A549 (cell line): ENCODE data around the gene NPHS1. TPM values are rescaled to one million over a fixed set of nuclear protein-coding genes. Genes with fewer than 3 reads are reported as not detected.

Experiments
- ATAC-seq, 2 experiments: fragments of 200-7000 bp in 1 of 2; fragments of >200 bp in 1 of 2; cut with Nextera tagmentation in 1 of 2; cut with Tn5 transposase in 1 of 2; 3 replicates each; pipeline versions ENCODE4 v1.8.0 to v1.9.1; 2018 to 2020; ENCODE audit warnings: mild to moderate bottlenecking in 1 of 2, moderate library complexity in 1 of 2
- CTCF ChIA-PET: fragments of 300-600 bp; sonication (Branson Sonifier 250); formaldehyde crosslinking; extraction: SDS; loops from one replicate; lab custom pipeline; 2021; ENCODE audit warnings: antibody characterized with exemption, inconsistent platforms; lab: Yijun Ruan, JAX
- POLR2A ChIA-PET: fragments of 350-600 bp; formaldehyde crosslinking; extraction: SDS; loops from one replicate; lab custom pipeline; 2021; ENCODE audit warnings: antibody characterized with exemption, inconsistent platforms; lab: Yijun Ruan, JAX
- DNase-seq, 2 experiments: peaks; one replicate each; pipeline versions ENCODE4 v3.0.0 to v3.0.0-alpha.2; 2011 to 2016; ENCODE audit warnings: low read depth in 1 of 2, low spot score in 1 of 2
- FAIRE-seq: peaks from 2 replicates; lab custom pipeline; 2011; peaks lifted over from hg19 to GRCh38; lab: Jason Lieb, UNC
- H3K27ac ChIP-seq, 2 experiments: fragments of >200 bp; sonication (Bioruptor Twin); formaldehyde crosslinking; 3 replicates each; pipeline ENCODE4 v1.5.1; 2016 to 2017
- H3K4me1 ChIP-seq: fragments of >200 bp; sonication (Bioruptor Twin); formaldehyde crosslinking; 3 replicates; pipeline ENCODE4 v1.6.1; 2016
- H3K4me2 ChIP-seq: fragments of >200 bp; sonication (Bioruptor Twin); formaldehyde crosslinking; 3 replicates; pipeline ENCODE4 v1.6.1; 2016
- H3K4me3 ChIP-seq: fragments of >200 bp; sonication (Bioruptor Twin); formaldehyde crosslinking; 3 replicates; pipeline ENCODE4 v1.5.1; 2016
- H3K9me3 ChIP-seq: fragments of >200 bp; sonication (Bioruptor Twin); formaldehyde crosslinking; 3 replicates; pipeline ENCODE4 v1.6.1; 2016
- CEBPB ChIP-seq, 2 experiments: fragments of >200 bp in 1 of 2; sonication (Bioruptor Twin) in 1 of 2; formaldehyde crosslinking in 1 of 2; IDR thresholded peaks; 2 replicates each; pipeline ENCODE4 v1.6.1; 2012 to 2016
- CHD2 ChIP-seq: fragments of 150-350 bp; IDR thresholded peaks from 2 replicates; pipeline ENCODE4 v1.6.1; 2014; ENCODE audit warnings: low read length; ENCODE audit not compliant: partially characterized antibody
- ESRRA ChIP-seq: fragments of 150-350 bp; IDR thresholded peaks from 2 replicates; pipeline ENCODE4 v1.6.1; 2014; ENCODE audit warnings: mild to moderate bottlenecking, low read length, borderline replicate concordance
- SMC3 ChIP-seq: fragments of >200 bp; sonication (Bioruptor Twin); formaldehyde crosslinking; IDR thresholded peaks from 3 replicates; pipeline ENCODE4 v1.6.1; 2018; ENCODE audit warnings: inconsistent platforms
- SREBF2 ChIP-seq: fragments of 450-650 bp; IDR thresholded peaks from 2 replicates; pipeline ENCODE4 v1.6.1; 2014; ENCODE audit warnings: mild to moderate bottlenecking, moderate library complexity
- ZNF302 ChIP-seq: fragments of 250-450 bp; sonication (Bioruptor Pico); IDR thresholded peaks from 2 replicates; pipeline ENCODE4 v1.9.0; 2021; ENCODE audit warnings: inconsistent platforms, mild to moderate bottlenecking, moderate library complexity
- WGBS: methylation state at CpG from one replicate; pipeline ENCODE4 v1.1.6; 2017; ENCODE audit errors: missing lambda C conversion rate; 5-methylcytosine and 5-hydroxymethylcytosine counted together
- polyA plus RNA-seq, 4 experiments: library from polyadenylated mRNA; depleted of rRNA in 3 of 4; stranded (reverse); fragments of >200 nt; fragmentation: RNase III in 1 of 4; extraction: RNeasy Plus Mini Kit Qiagen cat#74134 plus additional on column Dnase treatment in 1 of 4; gene quantifications; 2 replicates in 3 of 4; 3 replicates in 1 of 4; pipeline ENCODE4 v1.2.3, GENCODE V29; 2011 to 2017
- TF ChIP-seq, protein P1 (sequence below): fragments of 150-350 bp; IDR thresholded peaks from 2 replicates; pipeline ENCODE4 v1.6.1; 2014; ENCODE audit warnings: low read depth, mild to moderate bottlenecking, low read length
- TF ChIP-seq, protein P2 (sequence below): fragments of 200-600 bp; sonication (generic); IDR thresholded peaks from 2 replicates; pipeline ENCODE4 v1.6.1; 2016; ENCODE audit warnings: antibody characterized with exemption, mild to moderate bottlenecking, moderate library complexity
- TF ChIP-seq, protein P3 (sequence below): fragments of 450-650 bp; IDR thresholded peaks from 2 replicates; pipeline ENCODE4 v1.6.1; 2014; ENCODE audit warnings: antibody characterized with exemption
- TF ChIP-seq, protein P4 (sequence below): IDR thresholded peaks from 2 replicates; pipeline ENCODE4 v1.6.1; 2012; ENCODE audit warnings: low read depth, borderline replicate concordance
- TF ChIP-seq, protein P5 (sequence below): fragments of >200 bp; sonication (Bioruptor Twin); formaldehyde crosslinking; IDR thresholded peaks from 3 replicates; pipeline ENCODE4 v1.6.1; 2016

The NPHS1 gene
- polyA plus RNA-seq, 2 of the 4 experiments (the other 2 are of a cell fraction) = 0.27 TPM

DNA sequence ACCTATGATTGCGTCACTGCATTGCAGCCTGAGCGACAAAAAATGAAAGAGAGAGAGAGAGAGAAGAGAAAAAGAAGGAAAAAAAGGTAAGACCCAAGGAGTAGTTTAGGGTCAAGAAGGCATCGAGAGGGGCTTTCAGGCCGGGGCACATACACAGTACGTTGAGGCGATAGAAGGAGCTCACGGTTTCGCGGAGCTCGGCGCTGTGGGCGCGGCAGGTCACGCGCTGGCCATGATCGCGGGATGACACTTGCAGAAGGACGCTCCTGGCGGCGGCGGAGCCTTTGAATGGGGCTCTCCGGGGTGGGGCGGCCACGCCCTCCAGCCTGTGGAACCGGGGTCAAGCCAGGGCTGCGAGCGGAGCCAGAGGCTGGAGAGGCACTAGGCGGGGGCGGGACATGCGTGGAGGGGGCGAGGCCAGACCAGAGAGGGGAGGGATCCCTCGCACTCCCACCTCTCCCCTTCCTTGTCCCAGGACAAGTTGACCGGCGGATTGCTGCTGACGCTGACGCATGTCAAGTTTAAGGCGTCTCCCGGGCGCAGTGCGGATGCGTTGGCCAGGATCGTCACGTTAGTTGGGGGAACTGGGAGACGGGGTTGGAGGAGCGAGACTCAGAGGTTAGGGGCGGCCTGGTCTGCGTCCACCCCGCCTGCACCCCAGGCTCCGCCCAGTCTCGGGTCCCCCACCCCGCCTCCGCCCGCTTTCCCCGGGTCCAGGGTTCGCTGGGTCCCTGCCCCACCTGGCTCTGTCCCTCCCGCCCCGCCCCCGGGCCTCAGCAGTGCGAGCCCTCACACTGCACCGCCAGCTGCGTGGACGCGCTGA, 6.9 kb downstream of the NPHS1 start:
- H3K4me3 ChIP-seq = peak overlapping the region; percentile 49
- FAIRE-seq = peak; percentile 56
- TF ChIP-seq SMC3 (no peak; the same call in 2 of the 3 replicates), ZNF302 (CRISPR knock-in tag) (no peak), CEBPB (IDR thresholded peaks at IDR 0.05) (peak; percentile 85 to 93), ESRRA (no peak), SREBF2 (no peak)
- TF ChIP-seq, protein P1, sequence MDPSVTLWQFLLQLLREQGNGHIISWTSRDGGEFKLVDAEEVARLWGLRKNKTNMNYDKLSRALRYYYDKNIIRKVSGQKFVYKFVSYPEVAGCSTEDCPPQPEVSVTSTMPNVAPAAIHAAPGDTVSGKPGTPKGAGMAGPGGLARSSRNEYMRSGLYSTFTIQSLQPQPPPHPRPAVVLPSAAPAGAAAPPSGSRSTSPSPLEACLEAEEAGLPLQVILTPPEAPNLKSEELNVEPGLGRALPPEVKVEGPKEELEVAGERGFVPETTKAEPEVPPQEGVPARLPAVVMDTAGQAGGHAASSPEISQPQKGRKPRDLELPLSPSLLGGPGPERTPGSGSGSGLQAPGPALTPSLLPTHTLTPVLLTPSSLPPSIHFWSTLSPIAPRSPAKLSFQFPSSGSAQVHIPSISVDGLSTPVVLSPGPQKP = no peak
- TF ChIP-seq, protein P2, sequence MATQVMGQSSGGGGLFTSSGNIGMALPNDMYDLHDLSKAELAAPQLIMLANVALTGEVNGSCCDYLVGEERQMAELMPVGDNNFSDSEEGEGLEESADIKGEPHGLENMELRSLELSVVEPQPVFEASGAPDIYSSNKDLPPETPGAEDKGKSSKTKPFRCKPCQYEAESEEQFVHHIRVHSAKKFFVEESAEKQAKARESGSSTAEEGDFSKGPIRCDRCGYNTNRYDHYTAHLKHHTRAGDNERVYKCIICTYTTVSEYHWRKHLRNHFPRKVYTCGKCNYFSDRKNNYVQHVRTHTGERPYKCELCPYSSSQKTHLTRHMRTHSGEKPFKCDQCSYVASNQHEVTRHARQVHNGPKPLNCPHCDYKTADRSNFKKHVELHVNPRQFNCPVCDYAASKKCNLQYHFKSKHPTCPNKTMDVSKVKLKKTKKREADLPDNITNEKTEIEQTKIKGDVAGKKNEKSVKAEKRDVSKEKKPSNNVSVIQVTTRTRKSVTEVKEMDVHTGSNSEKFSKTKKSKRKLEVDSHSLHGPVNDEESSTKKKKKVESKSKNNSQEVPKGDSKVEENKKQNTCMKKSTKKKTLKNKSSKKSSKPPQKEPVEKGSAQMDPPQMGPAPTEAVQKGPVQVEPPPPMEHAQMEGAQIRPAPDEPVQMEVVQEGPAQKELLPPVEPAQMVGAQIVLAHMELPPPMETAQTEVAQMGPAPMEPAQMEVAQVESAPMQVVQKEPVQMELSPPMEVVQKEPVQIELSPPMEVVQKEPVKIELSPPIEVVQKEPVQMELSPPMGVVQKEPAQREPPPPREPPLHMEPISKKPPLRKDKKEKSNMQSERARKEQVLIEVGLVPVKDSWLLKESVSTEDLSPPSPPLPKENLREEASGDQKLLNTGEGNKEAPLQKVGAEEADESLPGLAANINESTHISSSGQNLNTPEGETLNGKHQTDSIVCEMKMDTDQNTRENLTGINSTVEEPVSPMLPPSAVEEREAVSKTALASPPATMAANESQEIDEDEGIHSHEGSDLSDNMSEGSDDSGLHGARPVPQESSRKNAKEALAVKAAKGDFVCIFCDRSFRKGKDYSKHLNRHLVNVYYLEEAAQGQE = no peak
- TF ChIP-seq, protein P3, sequence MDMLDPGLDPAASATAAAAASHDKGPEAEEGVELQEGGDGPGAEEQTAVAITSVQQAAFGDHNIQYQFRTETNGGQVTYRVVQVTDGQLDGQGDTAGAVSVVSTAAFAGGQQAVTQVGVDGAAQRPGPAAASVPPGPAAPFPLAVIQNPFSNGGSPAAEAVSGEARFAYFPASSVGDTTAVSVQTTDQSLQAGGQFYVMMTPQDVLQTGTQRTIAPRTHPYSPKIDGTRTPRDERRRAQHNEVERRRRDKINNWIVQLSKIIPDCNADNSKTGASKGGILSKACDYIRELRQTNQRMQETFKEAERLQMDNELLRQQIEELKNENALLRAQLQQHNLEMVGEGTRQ = 0 out of 2 replicates have a peak, but pooled peaks have one; percentile 28
- TF ChIP-seq, protein P4, sequence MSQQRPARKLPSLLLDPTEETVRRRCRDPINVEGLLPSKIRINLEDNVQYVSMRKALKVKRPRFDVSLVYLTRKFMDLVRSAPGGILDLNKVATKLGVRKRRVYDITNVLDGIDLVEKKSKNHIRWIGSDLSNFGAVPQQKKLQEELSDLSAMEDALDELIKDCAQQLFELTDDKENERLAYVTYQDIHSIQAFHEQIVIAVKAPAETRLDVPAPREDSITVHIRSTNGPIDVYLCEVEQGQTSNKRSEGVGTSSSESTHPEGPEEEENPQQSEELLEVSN = no peak

DNA sequence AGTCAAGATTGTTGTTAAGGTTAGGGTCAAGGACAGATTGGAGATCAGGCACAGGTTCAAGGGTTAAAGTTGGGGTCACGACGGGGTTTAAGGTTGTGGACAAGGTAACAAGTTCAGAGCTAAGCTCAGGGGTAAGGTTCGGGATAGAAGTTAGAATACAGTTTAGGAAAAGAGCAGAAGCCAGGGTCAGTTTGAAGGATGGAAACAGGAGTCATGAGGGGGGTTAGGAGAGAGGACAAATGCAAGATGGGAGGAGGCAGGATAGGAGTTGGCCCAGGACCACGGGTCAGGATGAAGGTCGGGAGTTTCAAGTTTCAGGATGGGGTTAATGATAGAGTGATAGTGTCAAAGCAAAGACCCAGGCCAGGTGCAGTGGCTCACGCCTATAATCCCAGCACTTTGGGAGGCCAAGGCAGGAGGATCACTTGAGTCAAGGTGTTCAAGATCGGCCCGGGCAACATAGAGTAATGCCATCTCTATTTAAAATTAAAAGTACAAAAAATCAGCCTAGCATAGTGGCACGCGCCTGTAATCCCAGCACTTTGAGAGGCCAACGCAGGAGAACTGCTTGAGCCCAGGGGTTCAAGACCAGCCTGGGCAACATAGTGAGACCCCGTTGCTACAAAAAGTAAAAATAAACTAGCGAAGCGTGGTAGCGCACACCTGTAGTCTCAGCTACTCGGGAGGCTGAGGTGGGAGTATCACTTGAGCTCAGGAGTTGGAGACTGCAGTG, 7.7 kb downstream of the NPHS1 start:
- Histone ChIP-seq H3K4me3 (peak overlapping the region; percentile 49), H3K27ac (peak overlapping the region in 1 of 2 experiments; percentile 65; a peak in 2 of 6 replicates), H3K9me3 (peaks cover 4% of the 10 kb centered on the region), H3K4me2 (peak overlapping the region; percentile 99), H3K4me1 (peaks cover 28% of the 10 kb centered on the region; the same call in 2 of the 3 replicates)
- no peak; a peak in 1 of 6 replicates for ATAC-seq
- WGBS = 62% methylated on average over 16 of the region's 16 CpGs
- CTCF ChIA-PET = interaction anchor here (1.2 to 2.4 kb wide), 4 partner anchors 11 to 37 kb away, joined by 3 to 8 read pairs (median 4); partner anchors contain the start of gene APLP1
- POLR2A ChIA-PET = interaction anchor here (1.2 to 1.6 kb wide), 2 partner anchors 12 to 104 kb away, joined by 3 to 4 read pairs; partner anchors contain the start of gene KIRREL2
- peak; percentile 18 for TF ChIP-seq CHD2
- TF ChIP-seq, protein P5, sequence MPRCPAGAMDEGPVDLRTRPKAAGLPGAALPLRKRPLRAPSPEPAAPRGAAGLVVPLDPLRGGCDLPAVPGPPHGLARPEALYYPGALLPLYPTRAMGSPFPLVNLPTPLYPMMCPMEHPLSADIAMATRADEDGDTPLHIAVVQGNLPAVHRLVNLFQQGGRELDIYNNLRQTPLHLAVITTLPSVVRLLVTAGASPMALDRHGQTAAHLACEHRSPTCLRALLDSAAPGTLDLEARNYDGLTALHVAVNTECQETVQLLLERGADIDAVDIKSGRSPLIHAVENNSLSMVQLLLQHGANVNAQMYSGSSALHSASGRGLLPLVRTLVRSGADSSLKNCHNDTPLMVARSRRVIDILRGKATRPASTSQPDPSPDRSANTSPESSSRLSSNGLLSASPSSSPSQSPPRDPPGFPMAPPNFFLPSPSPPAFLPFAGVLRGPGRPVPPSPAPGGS = no peak
- TF ChIP-seq, protein P3 = no peak
- no peak for FAIRE-seq
- no peak for DNase-seq

More for the DNA sequence above, 6.9 kb downstream of the NPHS1 start:
- peaks cover 3% of the 10 kb centered on the region; the same call in 1 of the 3 replicates for H3K9me3 ChIP-seq
- POLR2A ChIA-PET = interaction anchor here (0.6 to 1.6 kb wide), 5 partner anchors 11 to 1599 kb away, joined by 3 to 4 read pairs (median 3); partner anchors contain the start of gene KIRREL2
- ATAC-seq (peak; percentile 58 to 80), DNase-seq (peak; percentile 84 to 96)
- 3% methylated on average over 44 of the region's 63 CpGs for WGBS
- peak overlapping the region; percentile 17 to 65; a peak in 4 of 6 replicates for H3K27ac ChIP-seq
- CTCF ChIA-PET = interaction anchor here (0.9 to 2.4 kb wide), 6 partner anchors 11 to 297 kb away, joined by 3 to 8 read pairs (median 3); partner anchors contain the start of gene APLP1
- H3K4me2 ChIP-seq = peak overlapping the region; percentile 99
- H3K4me1 ChIP-seq = peaks cover 28% of the 10 kb centered on the region; the same call in 2 of the 3 replicates
